Measurements from ENCODE around the gene BLNK. TPM values are rescaled to one million over a fixed set of nuclear protein-coding genes. Genes with fewer than 3 reads are reported as not detected.

The BLNK gene
- total RNA-seq, 1 experiment from 2014 or later: 1.0 TPM

DNA sequence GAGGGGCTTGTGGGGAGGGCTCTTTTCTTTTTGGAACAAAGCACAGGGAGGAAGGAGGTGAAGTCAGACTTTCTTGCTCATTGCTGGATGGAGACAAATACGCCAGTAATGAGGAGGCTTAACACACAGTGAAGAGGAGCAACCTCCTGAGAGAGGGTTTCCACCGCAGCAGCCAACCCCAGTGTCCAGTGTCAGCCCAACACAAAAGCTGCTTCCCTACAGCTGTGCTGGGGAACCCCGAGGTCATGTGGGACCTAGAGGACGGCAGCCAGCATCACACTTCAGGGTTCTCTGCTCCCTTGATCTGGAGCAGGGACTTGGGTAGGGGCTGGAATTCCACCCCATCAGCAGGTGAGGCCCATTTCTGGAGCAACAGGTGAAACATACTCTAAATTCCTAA is 7.7 kb downstream of the BLNK start:
- ChIA-PET CTCF (no interaction called here), POLR2A (ENCODE audit: unreplicated experiment) (no interaction called here)
- H3K27ac ChIP-seq: no peak overlapping the region
- TF ChIP-seq, protein P1, sequence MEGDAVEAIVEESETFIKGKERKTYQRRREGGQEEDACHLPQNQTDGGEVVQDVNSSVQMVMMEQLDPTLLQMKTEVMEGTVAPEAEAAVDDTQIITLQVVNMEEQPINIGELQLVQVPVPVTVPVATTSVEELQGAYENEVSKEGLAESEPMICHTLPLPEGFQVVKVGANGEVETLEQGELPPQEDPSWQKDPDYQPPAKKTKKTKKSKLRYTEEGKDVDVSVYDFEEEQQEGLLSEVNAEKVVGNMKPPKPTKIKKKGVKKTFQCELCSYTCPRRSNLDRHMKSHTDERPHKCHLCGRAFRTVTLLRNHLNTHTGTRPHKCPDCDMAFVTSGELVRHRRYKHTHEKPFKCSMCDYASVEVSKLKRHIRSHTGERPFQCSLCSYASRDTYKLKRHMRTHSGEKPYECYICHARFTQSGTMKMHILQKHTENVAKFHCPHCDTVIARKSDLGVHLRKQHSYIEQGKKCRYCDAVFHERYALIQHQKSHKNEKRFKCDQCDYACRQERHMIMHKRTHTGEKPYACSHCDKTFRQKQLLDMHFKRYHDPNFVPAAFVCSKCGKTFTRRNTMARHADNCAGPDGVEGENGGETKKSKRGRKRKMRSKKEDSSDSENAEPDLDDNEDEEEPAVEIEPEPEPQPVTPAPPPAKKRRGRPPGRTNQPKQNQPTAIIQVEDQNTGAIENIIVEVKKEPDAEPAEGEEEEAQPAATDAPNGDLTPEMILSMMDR (conservative IDR thresholded peaks at IDR 0.05): no peak
- no peak for TF ChIP-seq EZH2 (IDR thresholded peaks at IDR 0.05; ENCODE audit: low read depth)
- no peaks in the 10 kb centered on the region for H3K27me3 ChIP-seq (ENCODE audit: insufficient read depth, low read depth)
- BruUV-seq (replicated peaks): no TSS peak
- no peak for DNase-seq
- H3F3A ChIP-seq (ENCODE audit: insufficient read depth, low read depth): no peaks in the 10 kb centered on the region
- H3K9me3 ChIP-seq (ENCODE audit: insufficient read depth, low read depth): no peaks in the 10 kb centered on the region
- H3K9me2 ChIP-seq (ENCODE audit: insufficient read depth): no peaks in the 10 kb centered on the region
- intact Hi-C loops (cut with micrococcal nuclease; ENCODE audit: unreplicated experiment): no loop called here
- H3K79me2 ChIP-seq (ENCODE audit: low read depth): no peaks in the 10 kb centered on the region
- no peaks in the 10 kb centered on the region for H4K20me1 ChIP-seq (ENCODE audit: insufficient read depth)
- no peak overlapping the region for H3K4me3 ChIP-seq
- H3K4me2 ChIP-seq: no peak overlapping the region
- H3K36me3 ChIP-seq (ENCODE audit: low read depth): no peaks in the 10 kb centered on the region
- H2AFZ ChIP-seq: no peak overlapping the region
- no peaks in the 10 kb centered on the region for H3K4me1 ChIP-seq (replicated peaks; ENCODE audit: insufficient read depth)

DNA sequence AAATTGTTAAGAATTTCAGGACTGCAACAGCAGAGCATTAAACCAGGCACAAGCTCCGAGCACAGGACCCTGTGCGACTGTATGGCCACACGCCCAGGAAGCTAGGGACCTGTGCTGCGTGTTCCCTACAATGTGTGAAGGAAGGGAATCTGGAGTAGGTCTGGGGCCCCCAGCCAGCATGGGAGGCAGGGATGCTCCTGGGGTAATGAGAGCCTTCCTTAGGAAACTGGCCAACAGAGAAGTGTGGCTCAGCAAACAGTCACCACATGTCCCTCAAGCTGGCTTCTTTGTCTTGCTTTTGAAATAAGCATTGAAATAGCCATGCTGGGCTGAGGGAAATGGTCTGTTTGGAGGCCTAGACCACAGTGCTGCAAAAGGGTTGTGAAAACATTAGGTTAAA is 8.2 kb downstream of the BLNK start:
- H3K79me2 ChIP-seq (ENCODE audit: low read depth): no peaks in the 10 kb centered on the region
- ChIA-PET POLR2A (ENCODE audit: unreplicated experiment) (no interaction called here), CTCF (no interaction called here)
- H3K4me3 ChIP-seq: no peak overlapping the region
- no peaks in the 10 kb centered on the region for H3K36me3 ChIP-seq (ENCODE audit: low read depth)
- H3F3A ChIP-seq (ENCODE audit: insufficient read depth, low read depth): no peaks in the 10 kb centered on the region
- H4K20me1 ChIP-seq (ENCODE audit: insufficient read depth): no peaks in the 10 kb centered on the region
- H3K9me3 ChIP-seq (ENCODE audit: insufficient read depth, low read depth): no peaks in the 10 kb centered on the region
- no peak for TF ChIP-seq EZH2 (IDR thresholded peaks at IDR 0.05; ENCODE audit: low read depth)
- TF ChIP-seq, protein P1 (conservative IDR thresholded peaks at IDR 0.05): no peak
- intact Hi-C loops (cut with micrococcal nuclease; ENCODE audit: unreplicated experiment): no loop called here
- no peaks in the 10 kb centered on the region for H3K4me1 ChIP-seq (replicated peaks; ENCODE audit: insufficient read depth)
- H3K9me2 ChIP-seq (ENCODE audit: insufficient read depth): no peaks in the 10 kb centered on the region
- H3K4me2 ChIP-seq: no peak overlapping the region
- no TSS peak for BruUV-seq (replicated peaks)
- H3K27me3 ChIP-seq (ENCODE audit: insufficient read depth, low read depth): no peaks in the 10 kb centered on the region
- H3K27ac ChIP-seq: no peak overlapping the region
- no peak overlapping the region for H2AFZ ChIP-seq
- no peak for DNase-seq

DNA sequence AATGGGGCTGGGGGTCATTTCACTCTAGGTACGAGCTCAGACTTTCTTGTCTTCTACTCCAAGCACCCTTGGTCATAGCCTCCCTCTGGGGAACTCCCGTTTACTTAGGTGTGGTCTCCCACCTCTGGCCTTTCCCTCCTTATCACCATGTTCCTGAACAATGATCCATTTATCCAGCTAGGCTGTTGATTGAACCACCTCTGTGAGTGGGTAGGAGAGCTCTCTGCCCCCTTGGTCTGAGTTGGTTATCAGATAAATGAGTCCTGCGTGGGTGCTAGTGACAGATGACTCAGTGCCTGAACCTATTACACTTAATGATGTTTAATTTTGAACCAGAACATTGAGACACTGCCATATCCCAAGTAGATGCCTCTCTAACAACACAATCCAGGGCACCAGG is 9.4 kb downstream of the BLNK start:
- intact Hi-C loops (cut with micrococcal nuclease; ENCODE audit: unreplicated experiment): no loop called here
- H3K4me1 ChIP-seq (replicated peaks; ENCODE audit: insufficient read depth): no peaks in the 10 kb centered on the region
- no TSS peak for BruUV-seq (replicated peaks)
- POLR2A ChIA-PET (ENCODE audit: unreplicated experiment): no interaction called here
- H3K79me2 ChIP-seq (ENCODE audit: low read depth): no peaks in the 10 kb centered on the region
- no peaks in the 10 kb centered on the region for H3K36me3 ChIP-seq (ENCODE audit: low read depth)
- no peak for DNase-seq
- no peaks in the 10 kb centered on the region for H3F3A ChIP-seq (ENCODE audit: insufficient read depth, low read depth)
- TF ChIP-seq, protein P1 (conservative IDR thresholded peaks at IDR 0.05): no peak
- TF ChIP-seq EZH2 (IDR thresholded peaks at IDR 0.05; ENCODE audit: low read depth): no peak
- no peak overlapping the region for H3K27ac ChIP-seq
- H4K20me1 ChIP-seq (ENCODE audit: insufficient read depth): no peaks in the 10 kb centered on the region
- H3K4me3 ChIP-seq: no peak overlapping the region
- CTCF ChIA-PET: no interaction called here
- H3K27me3 ChIP-seq (ENCODE audit: insufficient read depth, low read depth): no peaks in the 10 kb centered on the region
- H3K9me3 ChIP-seq (ENCODE audit: insufficient read depth, low read depth): no peaks in the 10 kb centered on the region
- H3K4me2 ChIP-seq: no peak overlapping the region
- no peaks in the 10 kb centered on the region for H3K9me2 ChIP-seq (ENCODE audit: insufficient read depth)
- H2AFZ ChIP-seq: no peak overlapping the region
